Tibial artery (tissue), 4 donors: ENCODE data around the gene PXT1.

Experiments used
- DNase-seq, 2 donors: peaks; one replicate each; pipeline ENCODE4 v3.0.0-alpha.2; 2019
- H3K27ac ChIP-seq, 2 donors: fragments of 200-600 bp; sonication (generic) in 1 of 2; 1 replicate in 1 of 2; 2 replicates in 1 of 2; pipeline ENCODE4 v1.5.1; 2018 to 2019; ENCODE audit warnings: mild to moderate bottlenecking in 1 of 2
- H3K27me3 ChIP-seq, 2 donors: fragments of 200-600 bp; sonication (generic) in 1 of 2; one replicate each; pipeline versions ENCODE4 v1.5.1 to v1.6.0; 2016 to 2019
- H3K36me3 ChIP-seq, 3 donors: fragments of 200-600 bp; sonication (generic) in 2 of 3; one replicate each; pipeline ENCODE4 v1.5.1; 2016 to 2019; ENCODE audit warnings: mild to moderate bottlenecking in 2 of 3
- H3K4me1 ChIP-seq, 4 donors: fragments of 200-600 bp; sonication (generic) in 2 of 4; 1 replicate in 3 of 4; 2 replicates in 1 of 4; pipeline ENCODE4 v1.5.1; 2016 to 2019
- H3K4me3 ChIP-seq, 2 donors: fragments of 200-600 bp; sonication (generic) in 1 of 2; 1 replicate in 1 of 2; 2 replicates in 1 of 2; pipeline ENCODE4 v1.5.1; 2018 to 2019; ENCODE audit warnings: mild to moderate bottlenecking in 2 of 2
- H3K9me3 ChIP-seq, 3 donors: fragments of 200-600 bp; sonication (generic) in 1 of 3; one replicate each; pipeline ENCODE4 v1.5.1; 2016 to 2019
- intact Hi-C: fragments of 100-400 bp; cut with DNase I; formaldehyde crosslinking; loops from one replicate; pipeline ENCODE4 v1.15.0; 2023; ENCODE audit warnings: low total_unique reads
- TF ChIP-seq, protein P1 (sequence below), 2 experiments: fragments of 200-600 bp in 1 of 2; fragments of 450-650 bp in 1 of 2; IDR thresholded peaks; one replicate each; pipeline ENCODE4 v1.5.1; 2017 to 2019; ENCODE audit warnings: antibody characterized with exemption in 2 of 2, mild to moderate bottlenecking in 1 of 2, moderate library complexity in 1 of 2

The PXT1 gene

DNA sequence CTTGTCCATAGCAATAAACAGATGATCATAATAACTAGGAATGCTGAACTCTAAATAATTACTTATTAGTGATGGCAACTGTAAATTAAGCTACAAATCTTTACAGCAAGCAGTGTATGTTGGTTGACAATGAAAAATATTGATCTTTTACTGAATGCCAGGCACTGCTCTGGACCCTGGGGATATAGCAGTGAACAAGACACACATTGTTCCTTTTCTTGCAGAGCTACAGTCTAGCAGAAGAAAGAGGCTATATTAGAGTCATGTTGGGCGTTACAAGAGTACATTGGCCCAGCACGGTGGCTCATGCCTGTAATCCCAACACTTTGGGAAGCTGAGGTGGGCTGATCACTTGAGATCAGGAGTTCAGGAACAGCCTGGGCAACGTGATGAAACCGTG lies 11.5 kb downstream of the PXT1 start:
- H3K4me1 ChIP-seq = no peaks in the 10 kb centered on the region
- no peak overlapping the region for H3K4me3 ChIP-seq
- no peak for DNase-seq
- TF ChIP-seq, protein P1, sequence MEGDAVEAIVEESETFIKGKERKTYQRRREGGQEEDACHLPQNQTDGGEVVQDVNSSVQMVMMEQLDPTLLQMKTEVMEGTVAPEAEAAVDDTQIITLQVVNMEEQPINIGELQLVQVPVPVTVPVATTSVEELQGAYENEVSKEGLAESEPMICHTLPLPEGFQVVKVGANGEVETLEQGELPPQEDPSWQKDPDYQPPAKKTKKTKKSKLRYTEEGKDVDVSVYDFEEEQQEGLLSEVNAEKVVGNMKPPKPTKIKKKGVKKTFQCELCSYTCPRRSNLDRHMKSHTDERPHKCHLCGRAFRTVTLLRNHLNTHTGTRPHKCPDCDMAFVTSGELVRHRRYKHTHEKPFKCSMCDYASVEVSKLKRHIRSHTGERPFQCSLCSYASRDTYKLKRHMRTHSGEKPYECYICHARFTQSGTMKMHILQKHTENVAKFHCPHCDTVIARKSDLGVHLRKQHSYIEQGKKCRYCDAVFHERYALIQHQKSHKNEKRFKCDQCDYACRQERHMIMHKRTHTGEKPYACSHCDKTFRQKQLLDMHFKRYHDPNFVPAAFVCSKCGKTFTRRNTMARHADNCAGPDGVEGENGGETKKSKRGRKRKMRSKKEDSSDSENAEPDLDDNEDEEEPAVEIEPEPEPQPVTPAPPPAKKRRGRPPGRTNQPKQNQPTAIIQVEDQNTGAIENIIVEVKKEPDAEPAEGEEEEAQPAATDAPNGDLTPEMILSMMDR (IDR thresholded peaks at IDR 0.05) = no peak
- no peaks in the 10 kb centered on the region for H3K36me3 ChIP-seq
- H3K9me3 ChIP-seq = no peaks in the 10 kb centered on the region
- no peak overlapping the region for H3K27ac ChIP-seq
- intact Hi-C loops = no loop called here
- no peaks in the 10 kb centered on the region for H3K27me3 ChIP-seq

DNA sequence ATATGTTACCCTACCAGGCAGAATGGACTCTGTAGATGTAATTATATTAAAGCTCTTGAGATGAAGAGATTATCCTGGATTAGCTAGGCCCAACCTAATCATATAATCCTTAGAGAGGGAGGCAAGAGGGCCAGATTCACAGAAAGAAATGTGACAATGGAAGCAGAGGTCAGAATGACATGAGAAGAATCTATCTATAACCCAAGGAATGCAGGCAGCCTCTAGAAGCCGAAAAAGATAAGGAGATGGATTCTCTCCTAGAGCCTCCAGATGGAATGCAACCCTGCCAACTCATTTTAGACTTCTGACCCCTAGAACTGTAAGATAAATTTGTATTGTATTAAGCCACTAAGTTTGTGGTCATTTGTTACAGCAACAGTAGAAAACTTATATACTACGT lies 12.3 kb downstream of the PXT1 start:
- intact Hi-C loops = no loop called here
- Histone ChIP-seq H3K27me3 (no peaks in the 10 kb centered on the region), H3K9me3 (no peaks in the 10 kb centered on the region), H3K27ac (no peak overlapping the region), H3K4me1 (no peaks in the 10 kb centered on the region), H3K36me3 (no peaks in the 10 kb centered on the region), H3K4me3 (no peak overlapping the region)
- TF ChIP-seq, protein P1 (IDR thresholded peaks at IDR 0.05) = no peak
- no peak for DNase-seq

DNA sequence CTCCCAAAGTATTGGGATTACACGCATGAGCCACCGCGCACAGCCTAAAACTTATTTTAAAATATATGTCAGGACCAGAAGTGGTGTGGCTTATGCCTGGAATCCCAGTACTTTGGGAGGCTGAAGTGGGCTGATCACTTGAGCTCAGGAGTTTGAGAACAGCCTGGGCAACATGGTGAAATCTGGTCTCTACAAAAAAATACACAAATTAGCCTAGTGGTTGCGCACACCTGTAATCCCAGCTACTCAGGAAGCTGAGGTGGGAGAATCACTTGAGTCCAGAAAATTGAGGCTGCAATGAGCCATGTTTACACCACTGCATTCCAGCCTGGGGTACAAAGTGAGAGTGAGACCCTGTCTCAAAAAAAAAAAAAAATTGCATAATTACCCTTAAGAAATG lies 13.7 kb downstream of the PXT1 start:
- H3K36me3 ChIP-seq = no peaks in the 10 kb centered on the region
- TF ChIP-seq, protein P1 (IDR thresholded peaks at IDR 0.05) = no peak
- peaks cover 0 to 2% (median 0%) of the 10 kb centered on the region in 4 donors for H3K4me1 ChIP-seq
- DNase-seq = no peak
- no peaks in the 10 kb centered on the region for H3K27me3 ChIP-seq
- no peak overlapping the region for H3K27ac ChIP-seq
- intact Hi-C loops = loop anchor here (10.0 kb wide), 1 partner anchor 116 kb away; the partner anchor contains the start of gene STK38
- H3K9me3 ChIP-seq = no peaks in the 10 kb centered on the region
- H3K4me3 ChIP-seq = no peak overlapping the region

DNA sequence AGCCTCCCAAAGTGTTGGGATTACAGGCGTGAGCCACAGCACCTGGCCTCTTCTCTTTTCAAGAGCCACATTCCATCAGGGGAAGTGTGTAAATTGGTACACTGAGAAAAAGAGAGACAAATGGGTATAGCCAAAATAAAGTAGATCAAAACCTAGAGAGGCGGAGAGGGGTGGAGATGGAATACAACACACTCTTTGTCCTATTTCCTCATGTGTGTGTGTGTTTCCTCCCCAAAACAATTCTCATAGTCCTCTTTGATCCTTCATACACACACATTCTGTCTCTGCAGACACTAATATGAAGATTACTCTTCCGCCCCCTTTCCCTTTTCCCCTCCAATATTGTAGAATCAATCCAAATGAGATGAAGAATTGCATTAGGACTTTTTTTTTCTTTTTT lies 16.0 kb downstream of the PXT1 start:
- Histone ChIP-seq H3K27me3 (no peaks in the 10 kb centered on the region), H3K9me3 (no peaks in the 10 kb centered on the region), H3K4me1 (peaks cover 0 to 14% (median 5%) of the 10 kb centered on the region in 4 donors), H3K4me3 (no peak overlapping the region), H3K36me3 (no peaks in the 10 kb centered on the region), H3K27ac (no peak overlapping the region)
- no peak for DNase-seq
- intact Hi-C loops = loop anchor here (10.0 kb wide), 1 partner anchor 118 kb away; the partner anchor contains the start of gene STK38
- TF ChIP-seq, protein P1 (IDR thresholded peaks at IDR 0.05) = no peak

DNA sequence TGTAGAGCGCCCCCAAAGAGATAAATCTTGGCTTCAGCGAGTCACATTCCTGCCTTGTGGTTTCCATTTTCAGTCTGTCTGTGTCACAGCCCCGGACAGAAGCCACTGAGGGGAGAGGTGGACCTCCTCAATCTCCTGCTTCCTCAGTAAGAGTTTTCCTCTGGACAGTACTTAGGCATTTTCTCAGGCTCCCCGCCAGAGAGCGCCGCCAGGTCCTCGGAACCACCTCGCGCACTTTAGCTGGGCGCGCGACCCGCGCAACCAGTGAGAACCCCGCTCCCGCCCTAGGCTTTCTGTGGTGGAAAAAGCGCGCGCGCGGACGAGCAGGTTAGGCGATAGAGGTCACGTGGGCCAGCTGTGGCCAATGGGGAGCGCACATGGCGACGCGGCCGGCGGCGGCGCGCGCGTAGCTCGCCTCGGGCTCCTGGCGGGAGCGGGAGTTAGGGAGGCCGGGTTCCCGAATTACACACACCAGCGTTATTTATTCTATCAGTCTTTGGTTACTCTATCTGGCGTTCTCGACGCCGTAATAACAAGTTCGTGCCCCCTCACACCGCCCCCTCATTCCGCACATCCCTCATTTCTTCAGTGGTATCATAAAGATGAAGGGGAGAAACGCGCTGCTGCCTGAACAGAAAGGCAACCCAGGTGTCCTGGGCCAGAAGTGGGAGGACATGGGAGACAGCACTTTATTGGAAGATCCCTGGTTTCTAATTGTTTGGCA lies 19.4 kb downstream of the PXT1 start:
- Histone ChIP-seq H3K36me3 (no peaks in the 10 kb centered on the region), H3K27me3 (no peaks in the 10 kb centered on the region), H3K4me1 (peaks cover 0 to 14% (median 5%) of the 10 kb centered on the region in 4 donors), H3K4me3 (peak overlapping the region; percentile 54 to 57), H3K27ac (peak overlapping the region; percentile 56 to 83), H3K9me3 (no peaks in the 10 kb centered on the region)
- DNase-seq = peak; percentile 98
- intact Hi-C loops = loop anchor here (2.0 to 10.0 kb wide), 3 partner anchors 20 to 259 kb away; partner anchors contain the start of genes KCTD20, PXT1 and STK38
- TF ChIP-seq, protein P1 (IDR thresholded peaks at IDR 0.05) = peak; percentile 56 to 60
